Panc1 (cell line): ENCODE measurements around the gene SHC4. TPM values are rescaled to one million over a fixed set of nuclear protein-coding genes. Genes with fewer than 3 reads are reported as not detected.

Experiments
- ATAC-seq: fragments of 200-7000 bp; cut with Tn5 transposase; 2 replicates; pipeline ENCODE4 v1.9.1; 2020; ENCODE audit warnings: mild to moderate bottlenecking, moderate library complexity
- BruUV-seq: library from RNA; stranded (reverse); fragments of 400-500 nt; replicated peaks from 2 replicates; lab custom pipeline; 2021; lab: Mats Ljungman, UMichigan
- CTCF ChIA-PET: fragments of 300-600 bp; sonication (Branson Sonifier 250); formaldehyde crosslinking; loops from one replicate; lab custom pipeline; 2022; ENCODE audit warnings: antibody characterized with exemption; lab: Charles Lee
- POLR2A ChIA-PET: fragments of 300-600 bp; sonication (Branson Sonifier 250); formaldehyde crosslinking; loops from one replicate; lab custom pipeline; 2022; ENCODE audit warnings: antibody characterized with exemption; lab: Charles Lee
- DNase-seq: peaks from one replicate; pipeline ENCODE4 v3.0.0-alpha.2; 2010; ENCODE audit warnings: low read depth, low spot score
- H3K27ac ChIP-seq: 2 replicates; pipeline ENCODE4 v1.5.1; 2011; ENCODE audit warnings: mild to moderate bottlenecking, low read length, inconsistent platforms
- H3K27me3 ChIP-seq: fragments of 200-500 bp; sonication (Bioruptor generic); 2 replicates; pipeline ENCODE4 v1.6.0; 2014; ENCODE audit warnings: low read length, inconsistent platforms; ENCODE audit not compliant: control insufficient read depth, insufficient read depth
- H3K36me3 ChIP-seq: fragments of 200-500 bp; sonication (Bioruptor generic); 2 replicates; pipeline ENCODE4 v1.5.1; 2014; ENCODE audit warnings: inconsistent platforms, mild to moderate bottlenecking, low read length, moderate library complexity; ENCODE audit not compliant: control insufficient read depth, insufficient read depth
- H3K4me1 ChIP-seq: 2 replicates; pipeline ENCODE4 v1.5.1; 2011; ENCODE audit warnings: inconsistent platforms, mild to moderate bottlenecking, low read length, moderate library complexity; ENCODE audit not compliant: control insufficient read depth, insufficient read depth
- H3K4me3 ChIP-seq, 2 experiments: 2 replicates each; pipeline ENCODE4 v1.5.1; 2011 to 2012; ENCODE audit warnings: low read depth in 2 of 2, low read length in 2 of 2, mild to moderate bottlenecking in 2 of 2, inconsistent platforms in 1 of 2, moderate library complexity in 1 of 2
- H3K9me3 ChIP-seq: fragments of 200-500 bp; sonication (Bioruptor generic); 2 replicates; pipeline ENCODE4 v1.5.1; 2014; ENCODE audit warnings: low read depth, mild to moderate bottlenecking, inconsistent platforms, low read length, moderate library complexity; ENCODE audit not compliant: control insufficient read depth, insufficient read depth
- POLR2AphosphoS5 ChIP-seq: IDR thresholded peaks from 2 replicates; pipeline ENCODE4 v1.6.1; 2012; ENCODE audit warnings: mild to moderate bottlenecking, low read depth, low read length, moderate library complexity
- SIN3A ChIP-seq: IDR thresholded peaks from 2 replicates; pipeline ENCODE4 v1.6.1; 2012; ENCODE audit warnings: low read depth, mild to moderate bottlenecking, low read length, moderate library complexity, borderline replicate concordance; ENCODE audit not compliant: insufficient read depth
- TCF7L2 ChIP-seq: IDR thresholded peaks from 2 replicates; pipeline ENCODE4 v1.6.1; 2011; ENCODE audit warnings: mild to moderate bottlenecking, low read depth, low read length, inconsistent platforms
- in situ Hi-C: cut with HindIII; loops from 2 replicates; pipeline ENCODE4 v1.10.0; 2016; ENCODE audit warnings: low sequenced_read_pairs, low pct_unique_long_range_greater_than_20kb
- intact Hi-C: fragments of 100-400 bp; cut with micrococcal nuclease; formaldehyde crosslinking; loops from one replicate; pipeline ENCODE4 v1.10.0; 2022; ENCODE audit not compliant: unreplicated experiment
- total RNA-seq: library from RNA; stranded (reverse); gene quantifications from one replicate; pipeline ENCODE4 v1.2.1, GENCODE V29; 2021; ENCODE audit not compliant: unreplicated experiment
- TF ChIP-seq, protein P1 (sequence below): fragments of 450-650 bp; IDR thresholded peaks from 2 replicates; pipeline ENCODE4 v1.5.1; 2017; ENCODE audit warnings: mild to moderate bottlenecking
- TF ChIP-seq, protein P2 (sequence below), 2 experiments: IDR thresholded peaks; 2 replicates each; pipeline ENCODE4 v1.6.1; 2011 to 2012; ENCODE audit warnings: low read depth in 2 of 2, control low read depth in 1 of 2, low read length in 1 of 2, mild to moderate bottlenecking in 1 of 2, moderate library complexity in 1 of 2; ENCODE audit not compliant: insufficient read depth in 1 of 2

Gene SHC4
- total RNA-seq, 1 experiment from 2014 or later = 0.10 TPM

DNA sequence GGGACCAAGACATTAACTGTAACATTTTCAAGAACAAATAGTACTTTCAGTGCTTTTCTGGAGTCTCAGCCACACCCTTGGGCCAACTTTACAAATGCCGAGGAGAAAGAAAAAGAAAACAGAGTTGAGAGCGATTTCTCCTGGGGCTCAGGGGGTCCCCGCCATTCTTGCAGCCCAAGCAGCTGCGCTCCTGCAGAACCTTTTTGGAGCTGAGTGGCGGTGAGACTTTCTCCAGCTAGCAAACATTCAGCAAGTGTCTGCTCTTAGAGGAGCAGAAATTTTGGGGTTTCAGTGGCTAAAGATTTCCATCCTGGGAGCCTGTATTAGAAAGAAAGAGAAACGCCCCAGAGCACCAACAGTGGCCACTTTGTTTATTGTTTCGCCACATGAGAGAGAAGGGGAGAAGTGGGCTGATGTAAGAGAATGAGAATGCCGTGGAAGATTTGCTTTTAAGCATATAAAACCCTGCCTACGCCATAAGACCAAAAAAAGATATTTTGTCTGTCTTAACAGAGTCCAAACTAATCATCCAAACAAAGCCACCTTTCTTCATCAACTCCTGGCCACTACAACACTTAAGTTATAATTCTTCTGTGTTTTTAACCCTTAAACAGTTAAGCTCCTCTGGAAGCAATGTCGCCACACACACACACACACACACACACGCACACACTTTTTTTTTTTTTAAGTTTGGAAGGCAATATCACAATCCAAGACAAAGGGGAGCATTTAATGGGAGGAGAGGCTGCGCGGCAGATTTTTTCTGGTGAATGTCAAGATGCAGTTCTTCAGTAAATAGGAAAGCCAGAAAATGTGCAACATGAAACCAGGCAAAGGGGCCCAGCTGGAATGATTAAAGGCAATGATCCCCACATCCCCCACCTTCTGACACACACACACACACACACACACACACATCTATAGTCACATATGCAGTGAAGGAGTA lies 66.6 kb downstream of the SHC4 start:
- 0 out of 4 replicates have a peak overlapping the region, but pooled peaks of 1 of the 2 experiments have one; percentile 9 for H3K4me3 ChIP-seq
- TF ChIP-seq, protein P1, sequence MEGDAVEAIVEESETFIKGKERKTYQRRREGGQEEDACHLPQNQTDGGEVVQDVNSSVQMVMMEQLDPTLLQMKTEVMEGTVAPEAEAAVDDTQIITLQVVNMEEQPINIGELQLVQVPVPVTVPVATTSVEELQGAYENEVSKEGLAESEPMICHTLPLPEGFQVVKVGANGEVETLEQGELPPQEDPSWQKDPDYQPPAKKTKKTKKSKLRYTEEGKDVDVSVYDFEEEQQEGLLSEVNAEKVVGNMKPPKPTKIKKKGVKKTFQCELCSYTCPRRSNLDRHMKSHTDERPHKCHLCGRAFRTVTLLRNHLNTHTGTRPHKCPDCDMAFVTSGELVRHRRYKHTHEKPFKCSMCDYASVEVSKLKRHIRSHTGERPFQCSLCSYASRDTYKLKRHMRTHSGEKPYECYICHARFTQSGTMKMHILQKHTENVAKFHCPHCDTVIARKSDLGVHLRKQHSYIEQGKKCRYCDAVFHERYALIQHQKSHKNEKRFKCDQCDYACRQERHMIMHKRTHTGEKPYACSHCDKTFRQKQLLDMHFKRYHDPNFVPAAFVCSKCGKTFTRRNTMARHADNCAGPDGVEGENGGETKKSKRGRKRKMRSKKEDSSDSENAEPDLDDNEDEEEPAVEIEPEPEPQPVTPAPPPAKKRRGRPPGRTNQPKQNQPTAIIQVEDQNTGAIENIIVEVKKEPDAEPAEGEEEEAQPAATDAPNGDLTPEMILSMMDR = no peak
- TF ChIP-seq SIN3A (no peak), POLR2AphosphoS5 (no peak), TCF7L2 (no peak)
- TF ChIP-seq, protein P2, sequence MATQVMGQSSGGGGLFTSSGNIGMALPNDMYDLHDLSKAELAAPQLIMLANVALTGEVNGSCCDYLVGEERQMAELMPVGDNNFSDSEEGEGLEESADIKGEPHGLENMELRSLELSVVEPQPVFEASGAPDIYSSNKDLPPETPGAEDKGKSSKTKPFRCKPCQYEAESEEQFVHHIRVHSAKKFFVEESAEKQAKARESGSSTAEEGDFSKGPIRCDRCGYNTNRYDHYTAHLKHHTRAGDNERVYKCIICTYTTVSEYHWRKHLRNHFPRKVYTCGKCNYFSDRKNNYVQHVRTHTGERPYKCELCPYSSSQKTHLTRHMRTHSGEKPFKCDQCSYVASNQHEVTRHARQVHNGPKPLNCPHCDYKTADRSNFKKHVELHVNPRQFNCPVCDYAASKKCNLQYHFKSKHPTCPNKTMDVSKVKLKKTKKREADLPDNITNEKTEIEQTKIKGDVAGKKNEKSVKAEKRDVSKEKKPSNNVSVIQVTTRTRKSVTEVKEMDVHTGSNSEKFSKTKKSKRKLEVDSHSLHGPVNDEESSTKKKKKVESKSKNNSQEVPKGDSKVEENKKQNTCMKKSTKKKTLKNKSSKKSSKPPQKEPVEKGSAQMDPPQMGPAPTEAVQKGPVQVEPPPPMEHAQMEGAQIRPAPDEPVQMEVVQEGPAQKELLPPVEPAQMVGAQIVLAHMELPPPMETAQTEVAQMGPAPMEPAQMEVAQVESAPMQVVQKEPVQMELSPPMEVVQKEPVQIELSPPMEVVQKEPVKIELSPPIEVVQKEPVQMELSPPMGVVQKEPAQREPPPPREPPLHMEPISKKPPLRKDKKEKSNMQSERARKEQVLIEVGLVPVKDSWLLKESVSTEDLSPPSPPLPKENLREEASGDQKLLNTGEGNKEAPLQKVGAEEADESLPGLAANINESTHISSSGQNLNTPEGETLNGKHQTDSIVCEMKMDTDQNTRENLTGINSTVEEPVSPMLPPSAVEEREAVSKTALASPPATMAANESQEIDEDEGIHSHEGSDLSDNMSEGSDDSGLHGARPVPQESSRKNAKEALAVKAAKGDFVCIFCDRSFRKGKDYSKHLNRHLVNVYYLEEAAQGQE (IDR thresholded peaks at IDR 0.05; ENCODE audit: insufficient read depth in 1 of 2, low read depth in 2 of 2, low read length in 1 of 2) = no peak
- CTCF ChIA-PET = no interaction called here

DNA sequence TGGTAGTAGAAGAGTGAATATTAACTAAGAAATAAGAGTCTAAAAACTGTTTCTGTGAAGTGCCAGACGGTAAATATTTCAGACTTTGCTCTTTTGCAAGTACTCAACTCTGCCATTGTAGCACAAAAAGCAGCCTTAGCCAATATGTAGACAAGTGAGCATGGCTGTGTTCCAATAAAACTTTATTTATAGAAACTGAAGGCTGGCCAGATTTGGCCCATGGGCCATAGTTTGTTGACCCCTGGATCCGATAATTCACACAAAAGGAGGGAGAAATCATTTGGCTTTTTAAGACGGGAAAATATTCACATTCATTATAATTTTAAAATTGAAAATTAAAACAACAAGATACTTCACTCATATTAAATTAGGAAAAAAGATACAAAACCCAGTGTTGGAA lies 70.4 kb downstream of the SHC4 start:
- BruUV-seq = no TSS peak
- ChIA-PET POLR2A (no interaction called here), CTCF (no interaction called here)
- intact Hi-C loops (no loop called here), in situ Hi-C loops (no loop called here)
- H3K36me3 ChIP-seq = no peaks in the 10 kb centered on the region
- ATAC-seq (no peak), DNase-seq (no peak)
- no peaks in the 10 kb centered on the region for H3K27me3 ChIP-seq
- H3K9me3 ChIP-seq = no peaks in the 10 kb centered on the region
- TF ChIP-seq SIN3A (no peak), TCF7L2 (no peak), POLR2AphosphoS5 (no peak)
- TF ChIP-seq, protein P1 = no peak
- TF ChIP-seq, protein P2 (IDR thresholded peaks at IDR 0.05; ENCODE audit: insufficient read depth in 1 of 2, low read depth in 2 of 2, low read length in 1 of 2) = no peak
- no peaks in the 10 kb centered on the region for H3K4me1 ChIP-seq
- no peak overlapping the region for H3K27ac ChIP-seq
- H3K4me3 ChIP-seq = no peak overlapping the region

More for the DNA sequence above, 66.6 kb downstream of the SHC4 start:
- Histone ChIP-seq H3K4me1 (no peaks in the 10 kb centered on the region), H3K27ac (no peak overlapping the region), H3K36me3 (no peaks in the 10 kb centered on the region), H3K9me3 (no peaks in the 10 kb centered on the region), H3K27me3 (no peaks in the 10 kb centered on the region)
- ATAC-seq (no peak), DNase-seq (no peak)
- in situ Hi-C loops (no loop called here), intact Hi-C loops (no loop called here)
- POLR2A ChIA-PET = interaction anchor here (0.6 kb wide), 1 partner anchor 185 kb away, joined by 5 read pairs; no protein-coding TSS in a partner anchor
- BruUV-seq = no TSS peak
